CD4-positive, alpha-beta T cell (primary cell): ENCODE measurements around the gene PRIMA1. TPM values are rescaled to one million over a fixed set of nuclear protein-coding genes. Genes with fewer than 3 reads are reported as not detected.

Source experiments
- ATAC-seq: fragments of 200-7000 bp; cut with Tn5 transposase; one replicate; pipeline ENCODE4 v1.10.0; 2022; ENCODE audit warnings: mild to moderate bottlenecking; ENCODE audit not compliant: poor library complexity
- CTCF ChIA-PET: fragments of 350-600 bp; sonication (Branson Sonifier 250); formaldehyde crosslinking; loops from one replicate; lab custom pipeline; 2021; ENCODE audit warnings: antibody characterized with exemption, inconsistent platforms; lab: Charles Lee
- POLR2A ChIA-PET: fragments of 350-600 bp; sonication (Branson Sonifier 250); formaldehyde crosslinking; loops from one replicate; lab custom pipeline; 2021; ENCODE audit warnings: antibody characterized with exemption, inconsistent platforms; lab: Charles Lee
- DNase-seq, 14 experiments: peaks; one replicate each; pipeline ENCODE4 v3.0.0-alpha.2; 2013 to 2020; ENCODE audit warnings: mixed read lengths in 2 of 14
- H3K27ac ChIP-seq, 2 donors: one replicate each; pipeline versions ENCODE4 v1.5.1 to v1.7.0; 2013; ENCODE audit warnings: low read length in 2 of 2, low read depth in 1 of 2, mild to moderate bottlenecking in 1 of 2
- H3K27me3 ChIP-seq, 2 experiments: 1 replicate in 1 of 2; 2 replicates in 1 of 2; pipeline versions ENCODE4 v1.6.1 to v1.7.0; 2013; ENCODE audit warnings: low read length in 2 of 2, control low read depth in 1 of 2, mild to moderate bottlenecking in 1 of 2, moderate library complexity in 1 of 2; ENCODE audit not compliant: insufficient read depth in 2 of 2, control insufficient read depth in 1 of 2
- H3K36me3 ChIP-seq: one replicate; pipeline ENCODE4 v1.6.1; 2013; ENCODE audit warnings: low read length, control low read depth; ENCODE audit not compliant: insufficient read depth
- H3K4me1 ChIP-seq: one replicate; pipeline ENCODE4 v1.6.1; 2013; ENCODE audit warnings: low read length, control low read depth; ENCODE audit not compliant: insufficient read depth
- H3K4me3 ChIP-seq: one replicate; pipeline ENCODE4 v1.5.1; 2013; ENCODE audit warnings: mild to moderate bottlenecking, low read length, moderate library complexity
- H3K9me3 ChIP-seq, 2 experiments: 1 replicate in 1 of 2; 2 replicates in 1 of 2; pipeline versions ENCODE4 v1.6.1 to v1.7.0; 2013; ENCODE audit warnings: low read length in 2 of 2, mild to moderate bottlenecking in 2 of 2, control low read depth in 1 of 2, moderate library complexity in 1 of 2; ENCODE audit not compliant: control insufficient read depth in 1 of 2, insufficient read depth in 1 of 2
- H3K27ac Mint-ChIP-seq: one replicate; pipeline ENCODE4 v1.8.0; 2020; ENCODE audit warnings: mixed read lengths
- H3K27me3 Mint-ChIP-seq: one replicate; pipeline ENCODE4 v1.8.0; 2021; ENCODE audit warnings: mixed read lengths
- H3K36me3 Mint-ChIP-seq: one replicate; pipeline ENCODE4 v1.8.0; 2021; ENCODE audit warnings: low read depth, mixed read lengths
- H3K4me1 Mint-ChIP-seq: one replicate; pipeline ENCODE4 v1.8.0; 2021; ENCODE audit warnings: low read depth, mixed read lengths
- H3K4me3 Mint-ChIP-seq: one replicate; pipeline ENCODE4 v1.8.0; 2020; ENCODE audit warnings: mild to moderate bottlenecking, mixed read lengths
- H3K9me3 Mint-ChIP-seq: one replicate; pipeline ENCODE4 v1.8.0; 2020; ENCODE audit warnings: mixed read lengths
- CTCF ChIP-seq: fragments of 200-600 bp; IDR thresholded peaks from one replicate; pipeline ENCODE4 v1.8.0; 2022; ENCODE audit warnings: antibody characterized with exemption, mild to moderate bottlenecking
- intact Hi-C, 2 experiments: fragments of 100-400 bp; cut with DNase I in 1 of 2; cut with micrococcal nuclease in 1 of 2; formaldehyde crosslinking; loops; one replicate each; pipeline versions ENCODE4 v1.15.1 to v1.9.0; 2023 to 2025; cut with DNase I, micrococcal nuclease
- total RNA-seq, 174 experiments: library from RNA in 2 of 174; stranded (reverse) in 2 of 174; gene quantifications; one replicate each; pipeline ENCODE4 v1.2.3 and lab custom pipeline; 2021 to 2026

PRIMA1 gene
- total RNA-seq, 2 experiments from 2014 or later: not detected

DNA sequence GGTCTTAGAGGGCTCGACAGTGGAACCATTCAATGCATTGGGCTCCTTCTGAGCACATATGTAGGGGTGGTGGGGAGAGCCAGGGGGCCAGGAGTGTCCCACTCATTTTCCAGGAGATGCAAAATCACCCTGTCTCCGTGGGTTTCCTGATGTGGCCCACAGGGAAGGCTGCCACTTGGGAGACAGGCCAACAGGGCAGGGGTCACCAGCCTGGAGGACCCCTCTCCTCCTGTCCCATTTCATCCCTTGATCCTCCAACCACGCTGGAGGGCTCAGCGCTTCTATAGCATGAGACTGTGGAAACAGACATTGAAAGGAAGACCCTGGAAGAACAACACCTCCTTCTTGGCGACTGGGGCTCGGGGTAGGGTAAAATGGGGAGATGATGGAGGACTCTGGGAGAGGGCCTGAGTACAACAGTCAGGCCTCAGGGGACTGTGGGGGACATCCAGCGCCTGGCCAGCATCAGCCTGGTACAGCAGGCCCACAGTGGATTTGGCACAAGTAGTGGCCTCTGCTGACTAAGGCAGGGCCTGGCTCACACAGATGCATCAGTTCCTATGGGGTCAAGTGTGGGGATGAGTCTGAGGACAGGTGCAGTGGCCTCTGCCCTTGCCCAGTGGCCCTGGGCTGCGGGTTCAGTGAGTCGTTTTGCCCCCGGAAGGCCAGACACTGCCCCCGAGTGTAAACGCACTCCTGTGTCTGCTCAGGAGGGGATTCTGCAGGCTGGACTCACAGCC, 68.0 kb downstream of the PRIMA1 start:
- Histone ChIP-seq H3K9me3 (peaks cover 0 to 10% of the 10 kb centered on the region in 2 experiments), H3K36me3 (no peaks in the 10 kb centered on the region), H3K27ac (no peak overlapping the region), H3K4me3 (no peak overlapping the region), H3K27me3 (no peaks in the 10 kb centered on the region), H3K4me1 (no peaks in the 10 kb centered on the region)
- ChIA-PET CTCF (no interaction called here), POLR2A (no interaction called here)
- no peak overlapping the region for H3K4me3 Mint-ChIP-seq
- peaks cover 4% of the 10 kb centered on the region for H3K9me3 Mint-ChIP-seq
- no peaks in the 10 kb centered on the region for H3K4me1 Mint-ChIP-seq
- ATAC-seq (no peak), DNase-seq (no peak)
- no peaks in the 10 kb centered on the region for H3K36me3 Mint-ChIP-seq
- no peak for TF ChIP-seq CTCF
- intact Hi-C loops: no loop called here
- H3K27me3 Mint-ChIP-seq: no peaks in the 10 kb centered on the region
- H3K27ac Mint-ChIP-seq: no peak overlapping the region

DNA sequence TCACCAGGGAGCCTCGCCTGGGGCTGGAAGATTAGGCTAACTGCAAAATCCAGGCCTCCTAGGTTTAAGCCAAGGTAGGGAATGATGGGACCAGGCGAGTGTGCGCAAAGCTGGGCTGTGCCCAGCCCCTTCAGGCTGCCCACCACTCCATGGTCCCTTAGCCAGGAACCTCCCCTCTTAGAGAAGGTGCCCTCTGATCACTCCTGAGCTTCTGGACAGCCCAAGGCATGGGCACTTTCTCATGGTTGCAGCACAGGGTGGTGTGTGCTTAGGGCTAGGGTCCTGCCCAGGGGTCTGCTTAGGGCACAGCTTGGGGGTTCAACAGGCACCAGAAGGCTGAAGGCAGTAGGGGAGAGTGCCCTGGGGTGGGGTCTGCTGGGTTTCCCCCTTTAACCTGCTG, 69.0 kb downstream of the PRIMA1 start:
- no peaks in the 10 kb centered on the region for H3K4me1 Mint-ChIP-seq
- no peaks in the 10 kb centered on the region for H3K36me3 Mint-ChIP-seq
- Histone ChIP-seq H3K4me3 (no peak overlapping the region), H3K27me3 (no peaks in the 10 kb centered on the region), H3K4me1 (no peaks in the 10 kb centered on the region), H3K27ac (no peak overlapping the region), H3K9me3 (peaks cover 0 to 10% of the 10 kb centered on the region in 2 experiments), H3K36me3 (no peaks in the 10 kb centered on the region)
- peaks cover 4% of the 10 kb centered on the region for H3K9me3 Mint-ChIP-seq
- H3K4me3 Mint-ChIP-seq: no peak overlapping the region
- intact Hi-C loops: no loop called here
- ATAC-seq: no peak
- ChIA-PET CTCF (no interaction called here), POLR2A (no interaction called here)
- no peak overlapping the region for H3K27ac Mint-ChIP-seq
- TF ChIP-seq CTCF: no peak
- H3K27me3 Mint-ChIP-seq: peaks cover 5% of the 10 kb centered on the region
- no peak for DNase-seq

- ATAC-seq (no peak), DNase-seq (no peak)
- H3K36me3 ChIP-seq: no peaks in the 10 kb centered on the region
- H3K27ac ChIP-seq: no peak overlapping the region
- Mint-ChIP-seq H3K4me1 (no peaks in the 10 kb centered on the region), H3K9me3 (peaks cover 4% of the 10 kb centered on the region), H3K27me3 (peaks cover 6% of the 10 kb centered on the region), H3K4me3 (no peak overlapping the region), H3K36me3 (no peaks in the 10 kb centered on the region), H3K27ac (no peak overlapping the region)
- intact Hi-C loops: no loop called here
- H3K27me3 ChIP-seq: no peaks in the 10 kb centered on the region
- H3K4me1 ChIP-seq: no peaks in the 10 kb centered on the region
- TF ChIP-seq CTCF: no peak
- CTCF ChIA-PET: no interaction called here
- H3K9me3 ChIP-seq: peaks cover 0 to 11% of the 10 kb centered on the region in 2 experiments
- no peak overlapping the region for H3K4me3 ChIP-seq
- POLR2A ChIA-PET: no interaction called here
These were observed 70.5 kb downstream of the PRIMA1 start for GRCh38 chr14:93717668-93718320.
